SW480 (cell line): ENCODE data around the gene STAT2.
"Not testable (repeated sequence)": the region's sequence is repeated elsewhere in the genome, so short reads cannot be mapped to it uniquely, and the experiment has no call there.

ENCODE experiments used
- DNase-seq: peaks from one replicate; pipeline ENCODE4 v3.0.0-alpha.2; 2016; ENCODE audit warnings: low spot score

The STAT2 gene

DNA sequence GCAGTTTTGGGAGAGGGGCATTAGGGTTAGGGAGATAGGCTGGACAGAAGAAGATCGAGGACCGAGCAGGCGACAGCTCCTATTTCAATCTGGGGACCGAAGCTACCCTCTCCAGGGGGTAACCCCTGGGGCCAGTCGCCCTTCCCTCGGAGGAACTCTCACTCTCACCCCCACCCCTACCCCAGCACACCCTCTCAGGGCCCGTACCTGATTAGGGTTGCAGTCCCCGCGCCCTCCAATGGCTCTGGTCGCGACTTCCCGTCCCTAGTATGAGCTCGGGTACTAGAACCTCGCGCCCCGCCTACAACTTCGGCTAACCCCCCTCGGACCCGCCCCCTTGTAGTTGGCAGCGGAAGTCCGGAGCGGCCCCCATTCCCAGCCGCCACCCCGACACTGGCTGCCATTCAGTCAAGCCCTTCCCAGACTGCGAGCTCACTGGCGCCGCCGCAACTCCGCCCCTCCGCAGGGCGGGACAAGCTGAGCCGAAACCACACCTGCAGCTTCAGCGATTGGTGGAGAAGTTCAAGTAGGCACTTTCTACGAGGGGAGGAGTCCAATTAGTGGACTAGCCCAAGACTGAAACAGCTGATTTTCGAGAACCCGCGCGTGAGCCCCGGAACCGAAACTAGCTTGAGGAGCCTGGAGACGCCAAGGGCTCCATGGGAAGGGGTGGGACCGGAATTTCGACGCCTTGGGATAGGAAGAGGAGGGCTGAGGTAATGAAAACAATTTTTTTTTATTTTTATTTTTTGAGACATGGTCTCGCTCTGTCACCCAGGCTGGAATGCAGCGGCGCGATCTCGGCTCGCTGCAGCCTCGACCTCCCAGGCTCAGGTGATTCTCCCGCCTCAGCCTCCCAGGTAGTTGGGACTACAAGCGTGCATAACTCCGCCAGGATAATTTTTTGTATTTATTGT, at the start of gene STAT2:
Gene STAT2 (minus strand): TSS at position 257 of the 917 bp plus-strand sequence. CDS start 3,536 bp downstream, outside the sequence.
- peak; percentile 99 for DNase-seq

DNA sequence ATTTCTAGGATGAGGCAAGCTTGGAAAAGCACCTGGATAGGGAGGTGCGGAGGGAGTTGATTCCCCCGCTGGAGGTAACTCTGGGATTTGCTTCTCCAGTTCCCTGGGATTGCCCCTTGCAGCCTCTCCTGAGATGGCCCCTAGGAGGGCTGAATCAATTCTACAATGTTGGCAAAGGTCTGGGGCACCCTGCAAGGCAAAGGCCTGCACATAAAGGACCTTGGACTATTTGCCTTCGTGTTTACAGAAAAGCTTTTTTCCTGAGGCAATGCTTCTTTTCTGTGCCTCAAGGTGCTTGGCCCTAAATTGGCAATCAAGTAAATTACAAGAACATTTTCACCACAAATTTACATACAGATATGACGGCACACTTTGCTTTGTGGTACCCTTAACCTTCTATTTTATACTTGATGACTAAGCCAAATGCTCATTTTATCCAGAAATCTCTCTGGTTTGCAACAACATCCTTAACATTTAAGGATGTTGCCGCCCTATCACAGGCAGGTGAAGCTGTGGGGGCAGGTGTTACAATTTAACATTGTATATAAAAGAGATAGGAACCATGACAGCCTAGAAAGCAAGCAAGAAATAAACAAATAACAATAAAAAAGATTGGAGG, 49.0 kb upstream of the STAT2 start:
- no peak for DNase-seq

GRCh38 chr12:56404227-56404626, 44.3 kb upstream of the STAT2 start:
- not testable (repeated sequence) for DNase-seq

DNA sequence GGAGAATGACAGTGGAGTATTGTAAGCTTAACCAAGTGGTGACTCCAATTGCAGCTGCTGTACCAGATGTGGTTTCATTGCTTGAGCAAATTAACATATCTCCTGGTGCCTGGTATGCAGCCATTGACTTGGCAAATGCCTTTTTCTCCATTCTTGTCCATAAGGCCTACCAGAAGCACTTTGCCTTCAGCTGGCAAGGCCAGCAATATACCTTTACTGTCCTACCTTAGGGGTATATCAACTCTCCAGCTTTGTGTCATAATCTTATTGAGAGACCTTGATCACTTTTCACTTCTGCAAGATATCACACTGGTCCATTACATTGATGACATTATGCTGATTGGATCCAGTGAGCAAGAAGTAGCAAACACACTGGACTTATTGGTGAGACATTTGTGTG, 41.7 kb upstream of the STAT2 start:
- not testable (repeated sequence) for DNase-seq

- DNase-seq = not testable (repeated sequence)
Observed at GRCh38 chr12:56401125-56401524, 41.2 kb upstream of the STAT2 start.

- not testable (repeated sequence) for DNase-seq
Observed at GRCh38 chr12:56399466-56399865, 39.6 kb upstream of the STAT2 start.

DNA sequence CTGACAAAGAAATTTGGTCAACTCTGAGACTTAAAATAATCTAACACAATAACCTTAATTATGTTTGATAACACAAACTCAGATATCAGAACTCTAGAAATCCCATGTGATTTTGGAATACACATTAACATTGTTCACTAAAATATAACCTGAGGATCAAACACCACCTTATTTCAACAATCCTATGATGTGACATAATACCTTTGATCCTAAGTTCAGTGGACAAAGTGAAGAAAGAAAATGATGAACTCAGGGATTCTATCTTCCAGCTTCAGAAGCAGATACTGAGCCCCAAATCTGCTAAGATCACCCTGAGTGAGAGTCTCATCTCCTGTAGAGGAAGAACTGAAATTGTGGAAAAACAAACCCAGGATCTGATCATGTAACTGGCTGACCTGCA, 38.4 kb upstream of the STAT2 start:
- no peak for DNase-seq

- DNase-seq = no peak
Observed at GRCh38 chr12:56392331-56392730, 32.4 kb upstream of the STAT2 start.

GRCh38 chr12:56391721-56392120, 31.8 kb upstream of the STAT2 start:
- no peak for DNase-seq

DNA sequence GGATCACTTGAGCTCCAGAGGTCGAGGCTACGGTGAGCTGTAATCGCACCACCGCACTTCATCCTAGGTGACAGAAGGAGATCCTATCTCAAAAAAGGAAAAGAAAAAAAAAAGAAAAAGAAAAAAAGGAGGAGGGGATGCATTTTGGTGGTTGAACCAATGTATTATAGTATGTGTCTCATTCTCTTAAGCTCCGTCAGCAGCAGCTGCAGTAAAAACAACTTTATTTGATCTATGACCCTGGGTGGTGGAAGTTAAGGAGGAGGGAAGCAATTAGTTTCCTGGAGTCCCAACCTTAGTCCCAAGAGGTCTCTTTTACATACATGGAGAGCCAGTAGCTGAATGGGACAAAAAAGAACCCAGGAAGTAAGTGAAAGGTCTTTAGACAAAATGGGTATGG, 29.5 kb upstream of the STAT2 start:
- no peak for DNase-seq

GRCh38 chr12:56387152-56387736, 27.3 kb upstream of the STAT2 start:
- DNase-seq = no peak

DNA sequence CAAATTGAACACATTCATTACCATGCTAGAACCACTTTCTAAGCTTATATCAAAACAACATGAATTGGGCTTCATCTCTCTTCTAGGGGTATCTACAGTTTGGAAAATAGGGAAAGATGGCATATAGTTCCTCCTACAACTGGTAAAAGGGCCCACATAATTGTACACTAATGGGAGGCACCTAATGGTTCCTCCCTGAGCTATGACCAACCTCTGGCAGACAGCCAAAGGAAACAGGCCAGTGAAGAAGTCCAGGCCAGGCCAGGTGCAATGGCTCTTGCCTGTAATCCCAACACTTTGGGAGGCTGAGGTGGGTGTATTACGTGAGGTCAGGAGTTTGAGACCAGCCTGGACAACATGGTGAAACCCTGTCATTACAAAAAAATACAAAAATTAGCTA, 26.0 kb upstream of the STAT2 start:
- DNase-seq = peak; percentile 11

DNA sequence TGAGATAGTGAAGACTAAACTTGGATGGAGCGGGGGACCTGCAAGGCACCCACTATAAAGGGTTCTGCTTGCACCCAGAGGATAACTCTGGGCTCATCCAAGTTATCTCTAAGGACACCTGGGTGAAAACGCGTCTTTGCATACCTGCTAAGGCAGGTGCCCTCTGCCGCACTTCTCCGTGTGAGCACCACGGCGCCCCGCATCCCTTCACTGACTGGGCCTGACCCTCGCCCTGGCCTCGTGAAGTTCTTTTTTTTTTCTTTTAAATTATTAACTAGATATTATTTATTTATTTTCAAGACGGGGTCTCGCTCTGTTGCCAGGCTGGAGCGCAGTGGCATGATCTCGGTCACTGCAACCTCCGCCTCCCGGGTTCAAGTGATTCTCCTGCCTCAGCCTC, 22.7 kb upstream of the STAT2 start:
- DNase-seq = no peak

DNA sequence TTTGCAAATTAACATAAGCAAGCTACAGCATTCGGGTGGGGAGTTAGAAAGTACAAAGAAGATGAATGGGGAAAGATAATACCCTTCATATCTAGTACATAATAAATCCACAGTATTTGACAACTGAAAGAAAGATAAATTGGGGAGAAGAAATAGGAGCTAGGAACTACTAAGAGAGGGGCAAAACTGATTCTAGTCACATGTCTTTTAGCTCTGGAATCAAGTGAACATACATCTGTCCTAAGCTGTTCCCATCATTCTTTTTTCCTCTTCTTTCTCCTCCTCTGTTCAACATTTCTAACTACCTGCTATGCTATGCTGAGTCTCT, 18.0 kb upstream of the STAT2 start:
- no peak for DNase-seq

DNA sequence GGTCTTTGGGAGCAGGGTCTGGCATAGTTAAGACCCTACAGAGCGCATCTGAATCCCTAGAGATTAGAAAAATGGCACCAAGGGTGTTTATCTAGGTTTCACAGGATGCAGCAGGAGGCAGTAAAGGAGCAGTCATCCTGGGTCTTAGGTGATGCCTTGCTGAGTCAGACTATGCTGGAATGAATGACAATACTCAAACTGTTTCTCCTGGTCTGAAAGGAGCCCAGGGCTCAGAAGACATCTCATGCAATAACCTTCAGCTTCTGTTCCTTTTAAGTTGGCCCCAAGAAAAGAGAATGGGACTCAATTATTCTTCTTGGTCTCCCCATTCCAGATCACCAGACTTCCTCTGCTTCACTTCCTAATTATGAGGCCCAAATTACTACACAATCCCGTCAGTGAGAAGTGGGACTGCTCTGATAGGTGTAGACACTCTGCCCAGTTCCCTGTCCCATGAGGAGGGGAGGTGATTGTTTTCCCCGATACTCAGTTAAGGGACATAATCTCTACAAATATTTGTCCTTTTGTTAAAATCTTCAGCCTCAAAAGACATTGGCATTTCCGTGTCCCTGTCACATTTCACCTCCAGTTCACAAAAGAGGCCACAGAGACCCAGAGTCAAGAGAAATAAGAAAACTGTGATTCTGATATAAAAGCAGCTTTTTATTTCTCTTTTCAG, 17.5 kb upstream of the STAT2 start:
- no peak for DNase-seq

DNA sequence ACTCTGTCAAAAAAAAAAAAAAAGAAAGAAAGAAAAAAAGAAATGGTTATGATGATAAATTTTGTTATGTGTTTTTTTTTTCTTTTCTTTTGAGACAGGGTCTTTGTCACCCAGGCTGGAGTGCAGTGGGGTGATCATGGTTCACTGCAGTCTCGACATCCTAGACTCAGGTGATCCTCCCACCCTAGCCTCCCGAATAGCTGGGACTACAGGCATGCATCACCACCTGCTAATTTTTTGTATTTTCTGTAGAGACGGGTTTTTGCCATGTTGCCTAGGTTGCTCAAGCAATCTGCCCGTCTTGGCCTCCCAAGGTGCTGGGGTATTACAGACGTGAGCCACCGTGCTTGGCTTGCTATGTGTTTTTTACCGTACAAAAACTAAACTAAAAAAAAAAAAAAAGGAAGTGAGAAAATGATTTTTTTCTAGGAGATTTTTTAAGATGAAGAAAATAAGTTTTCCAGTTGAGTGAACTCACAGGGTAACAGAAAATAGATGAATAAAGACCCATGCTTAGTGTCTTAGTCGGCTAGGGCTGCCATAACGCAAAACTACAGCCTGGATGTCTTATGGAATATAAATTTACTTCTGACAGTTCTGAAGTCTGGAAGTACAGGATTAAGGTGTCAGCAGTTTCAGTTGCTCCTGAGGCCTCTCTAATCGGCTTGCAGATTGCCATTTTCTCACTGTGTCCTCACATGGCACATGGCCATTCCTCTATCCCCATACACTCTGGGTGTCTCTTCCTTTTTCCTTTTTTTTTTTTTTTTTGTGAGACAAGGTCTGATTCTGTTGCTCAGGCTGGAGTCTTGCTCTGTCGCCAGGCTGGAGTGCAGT, 15.9 kb upstream of the STAT2 start:
- no peak for DNase-seq

DNA sequence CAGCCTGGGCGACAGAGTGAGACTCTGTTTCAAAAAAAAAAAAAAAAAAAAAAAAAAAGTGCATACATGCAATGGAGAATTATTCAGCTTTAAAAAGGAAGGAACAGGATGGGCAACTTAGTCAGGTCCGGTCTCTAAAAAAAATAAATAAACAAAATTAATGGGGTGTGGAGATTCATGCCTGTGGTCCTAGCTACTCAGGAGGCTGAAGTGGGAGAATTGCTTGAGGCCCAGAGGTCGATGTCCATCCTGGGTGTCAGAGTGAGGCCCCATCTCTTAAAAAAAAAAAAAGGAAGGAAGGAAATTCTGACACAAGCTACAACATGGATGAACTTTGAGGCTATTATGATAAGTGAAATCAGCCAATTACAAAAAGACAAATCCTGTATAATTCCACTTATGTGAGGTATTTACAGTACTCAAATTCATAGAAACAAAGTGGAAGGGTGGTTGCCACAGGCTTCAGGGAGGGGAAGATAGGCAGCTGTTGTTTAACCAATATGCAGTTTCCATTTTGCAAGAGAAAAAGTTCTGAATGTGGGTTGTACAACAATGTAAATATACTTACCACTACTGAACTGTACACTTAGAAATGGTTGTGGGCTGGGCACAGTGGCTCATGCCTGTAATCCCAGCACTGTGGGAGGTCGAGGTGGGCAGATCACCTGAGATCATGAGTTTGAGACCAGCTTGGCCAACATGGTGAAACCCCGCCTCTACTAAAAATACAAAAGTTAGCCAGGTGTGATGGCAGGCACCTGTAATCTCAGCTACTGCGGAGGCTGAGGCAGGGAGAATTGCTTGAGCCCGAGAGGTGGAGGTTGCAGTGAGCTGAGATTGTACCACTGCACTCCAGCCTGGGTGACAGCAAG, 15.1 kb upstream of the STAT2 start:
- no peak for DNase-seq

DNA sequence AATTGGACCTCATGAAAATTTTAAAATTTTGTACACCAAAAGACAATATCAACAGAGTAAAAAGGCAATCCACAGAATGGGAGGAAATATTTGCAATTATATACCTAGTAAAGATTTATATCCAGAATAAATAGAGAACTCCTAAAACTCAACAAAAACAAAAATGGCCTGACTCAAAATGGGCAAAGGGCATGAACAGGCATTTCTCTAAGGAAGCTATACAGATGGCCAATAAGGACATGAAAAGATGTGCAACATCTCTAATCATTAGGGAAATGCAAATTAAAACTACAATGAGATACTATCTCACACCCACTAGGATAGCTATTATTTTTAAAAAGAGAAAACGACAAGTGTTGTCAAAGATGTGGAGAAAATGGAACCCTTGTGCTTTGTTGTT, 13.6 kb upstream of the STAT2 start:
- DNase-seq = no peak

DNA sequence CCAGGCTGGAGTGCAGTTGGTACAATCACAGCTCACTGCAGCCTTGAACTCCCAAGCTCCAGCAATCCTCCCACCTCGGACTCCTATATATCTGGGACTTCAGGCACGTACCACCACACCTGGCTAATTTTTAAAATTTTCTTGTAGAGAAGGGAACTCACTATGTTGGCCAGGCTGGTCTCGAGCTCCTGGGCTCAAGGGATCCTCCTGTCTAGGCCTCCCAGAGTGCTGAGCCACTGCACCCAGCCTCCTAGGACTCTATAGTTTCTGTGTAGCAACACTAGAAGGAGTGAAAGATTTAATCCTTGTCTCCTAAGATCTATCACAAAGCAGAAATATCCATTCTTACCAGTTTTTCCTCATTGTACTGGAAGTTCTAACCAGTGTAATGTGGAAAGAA, 7.0 kb upstream of the STAT2 start:
- no peak for DNase-seq

GRCh38 chr12:56362130-56363059, 2.5 kb upstream of the STAT2 start, which contains the start of gene APOF:
Gene APOF (minus strand): TSS chr12:56362857. CDS start chr12:56362745, 112 bp downstream.
- DNase-seq = no peak
